ENCODE results near the gene NTSR1. TPM values are rescaled to one million over a fixed set of nuclear protein-coding genes. Genes with fewer than 3 reads are reported as not detected.

The NTSR1 gene
- total and polyA plus RNA-seq, 3 donors from 2014 or later: 0.41 to 1.3 (median 0.81) TPM

GRCh38 chr20:62790075-62790474, 81.4 kb downstream of the NTSR1 start:
- no peak for DNase-seq
- no peaks in the 10 kb centered on the region for H3K9me3 ChIP-seq
- H3K27ac ChIP-seq: no peak overlapping the region
- WGBS, 2 donors: 82 to 96% methylated on average over 3 to 12 of the region's 12 CpGs
- intact Hi-C loops (cut with DNase I; ENCODE audit: low total_unique reads): no loop called here
- H3K27me3 ChIP-seq: no peaks in the 10 kb centered on the region
- H3K36me3 ChIP-seq (ENCODE audit: low read depth, missing control alignments): no peaks in the 10 kb centered on the region
- TF ChIP-seq POLR2A (IDR thresholded peaks at IDR 0.05) (no peak), CTCF (IDR thresholded peaks at IDR 0.05) (no peak)
- no peak overlapping the region for H3K4me3 ChIP-seq
- peaks cover 8% of the 10 kb centered on the region for H3K4me1 ChIP-seq

GRCh38 chr20:62791301-62792181, 82.9 kb downstream of the NTSR1 start:
- TF ChIP-seq POLR2A (IDR thresholded peaks at IDR 0.05): no peak
- peak; percentile 89 to 94 (median 93) for TF ChIP-seq CTCF (IDR thresholded peaks at IDR 0.05)
- DNase-seq: peak; percentile 92
- WGBS, 2 donors: 39 to 42% methylated on average over 20 to 23 of the region's 23 CpGs
- Histone ChIP-seq H3K27me3 (no peaks in the 10 kb centered on the region), H3K4me3 (no peak overlapping the region), H3K4me1 (peaks cover 8% of the 10 kb centered on the region), H3K27ac (no peak overlapping the region), H3K36me3 (ENCODE audit: low read depth, missing control alignments) (no peaks in the 10 kb centered on the region), H3K9me3 (no peaks in the 10 kb centered on the region)
- intact Hi-C loops (cut with DNase I; ENCODE audit: low total_unique reads): no loop called here

GRCh38 chr20:62792182-62792939, 83.7 kb downstream of the NTSR1 start:
- H3K27ac ChIP-seq: no peak overlapping the region
- TF ChIP-seq CTCF (IDR thresholded peaks at IDR 0.05) (no peak), POLR2A (IDR thresholded peaks at IDR 0.05) (no peak)
- intact Hi-C loops (cut with DNase I; ENCODE audit: low total_unique reads): no loop called here

GRCh38 chr20:62792940-62793756, 84.5 kb downstream of the NTSR1 start:
- H3K36me3 ChIP-seq (ENCODE audit: low read depth, missing control alignments): no peaks in the 10 kb centered on the region
- no peak for DNase-seq
- TF ChIP-seq CTCF (IDR thresholded peaks at IDR 0.05) (no peak), POLR2A (IDR thresholded peaks at IDR 0.05) (no peak)
- H3K4me1 ChIP-seq: peaks cover 16% of the 10 kb centered on the region
- H3K27ac ChIP-seq: peak overlapping the region; percentile 74 to 87
- H3K9me3 ChIP-seq: no peaks in the 10 kb centered on the region
- H3K4me3 ChIP-seq: peak overlapping the region; percentile 69 to 84
- intact Hi-C loops (cut with DNase I; ENCODE audit: low total_unique reads): no loop called here
- WGBS, 2 donors: 71 to 79% methylated on average over 10 to 22 of the region's 22 CpGs
- H3K27me3 ChIP-seq: no peaks in the 10 kb centered on the region

More at GRCh38 chr20:62792182-62792939, 83.7 kb downstream of the NTSR1 start:
- no peaks in the 10 kb centered on the region for H3K9me3 ChIP-seq
- DNase-seq: no peak
- peaks cover 13% of the 10 kb centered on the region for H3K4me1 ChIP-seq
- WGBS, 2 donors: 78 to 94% methylated on average over 7 to 9 of the region's 9 CpGs
- no peaks in the 10 kb centered on the region for H3K27me3 ChIP-seq
- no peak overlapping the region for H3K4me3 ChIP-seq
- no peaks in the 10 kb centered on the region for H3K36me3 ChIP-seq (ENCODE audit: low read depth, missing control alignments)

All from testis (tissue), 3 donors.